ENCODE measurements around the gene COX17. TPM values are rescaled to one million over a fixed set of nuclear protein-coding genes. Genes with fewer than 3 reads are reported as not detected.
"Not testable (repeated sequence)": the region's sequence is repeated elsewhere in the genome, so short reads cannot be mapped to it uniquely, and the experiment has no call there.

The COX17 gene
- total and polyA plus RNA-seq, 2 donors, result 85.3 to 171 TPM

DNA sequence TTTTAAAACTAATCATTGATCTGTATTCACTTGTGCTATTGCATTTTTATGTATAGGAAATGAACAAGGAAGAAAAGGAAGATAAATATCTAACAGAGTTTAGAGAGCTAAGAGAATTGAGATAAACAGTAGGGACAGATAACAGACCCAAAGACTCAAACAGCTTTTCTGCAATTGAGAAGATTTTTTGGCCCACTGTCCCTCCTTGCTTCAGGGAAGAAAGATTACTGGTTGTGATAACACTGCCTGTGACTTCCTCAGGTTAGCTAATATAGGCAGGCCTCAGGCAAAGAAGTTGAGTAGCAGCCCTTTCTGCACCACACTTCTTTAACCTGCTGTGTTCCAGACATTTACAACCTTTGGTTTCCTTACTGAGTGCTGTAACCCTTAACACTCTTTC lies 2.7 kb upstream of the COX17 start:
- Histone ChIP-seq H3K27me3 (ENCODE audit: control insufficient read depth in 2 of 2, insufficient read depth in 1 of 2, low read length in 1 of 2) (no peaks in the 10 kb centered on the region), H3K4me3 (ENCODE audit: low read length in 2 of 2) (no peak overlapping the region), H3K36me3 (ENCODE audit: control insufficient read depth in 2 of 2, insufficient read depth in 2 of 2, low read length in 1 of 2) (no peaks in the 10 kb centered on the region), H3K27ac (ENCODE audit: low read depth in 1 of 2, low read length in 1 of 2) (no peak overlapping the region), H3K9me3 (ENCODE audit: control insufficient read depth in 2 of 2, insufficient read depth in 1 of 2, low read length in 1 of 2) (no peaks in the 10 kb centered on the region), H3K4me1 (ENCODE audit: control insufficient read depth in 2 of 2, insufficient read depth in 2 of 2, low read length in 2 of 2) (peaks cover 7 to 11% of the 10 kb centered on the region in 2 donors)
- DNase-seq (ENCODE audit: low read depth in 6 of 9, low spot score in 9 of 9), result no peak

DNA sequence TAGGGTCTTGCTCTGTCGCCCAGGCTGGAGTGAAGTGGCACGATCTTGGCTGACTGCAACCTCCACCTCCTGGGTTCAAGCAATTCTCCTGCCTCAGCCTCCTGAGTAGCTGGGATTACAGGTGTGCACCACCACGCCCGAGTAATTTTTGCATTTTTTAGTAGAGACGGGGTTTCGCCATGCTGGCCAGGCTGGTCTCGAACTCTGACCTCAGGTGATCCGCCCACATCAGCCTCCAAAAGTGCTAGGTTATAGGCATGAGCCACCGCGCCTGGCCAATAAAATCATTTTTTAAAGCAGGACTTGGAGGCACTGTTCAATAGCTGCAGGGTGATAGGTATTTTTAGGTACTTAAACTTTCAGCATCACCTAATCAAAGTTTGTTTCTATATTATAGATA lies 1.0 kb upstream of the COX17 start:
- not testable (repeated sequence) for H3K9me3 ChIP-seq (ENCODE audit: control insufficient read depth in 2 of 2, insufficient read depth in 1 of 2, low read length in 1 of 2); H3K4me3 ChIP-seq (ENCODE audit: low read length in 2 of 2); H3K27me3 ChIP-seq (ENCODE audit: control insufficient read depth in 2 of 2, insufficient read depth in 1 of 2, low read length in 1 of 2); H3K27ac ChIP-seq (ENCODE audit: low read depth in 1 of 2, low read length in 1 of 2); DNase-seq (ENCODE audit: low read depth in 6 of 9, low spot score in 9 of 9)
- Histone ChIP-seq H3K4me1 (ENCODE audit: control insufficient read depth in 2 of 2, insufficient read depth in 2 of 2, low read length in 2 of 2) (peaks cover 7 to 11% of the 10 kb centered on the region in 2 donors), H3K36me3 (ENCODE audit: control insufficient read depth in 2 of 2, insufficient read depth in 2 of 2, low read length in 1 of 2) (peaks cover 16% of the 10 kb centered on the region in 2 donors)
- WGBS, result 99% methylated on average over 10 of the region's 10 CpGs

DNA sequence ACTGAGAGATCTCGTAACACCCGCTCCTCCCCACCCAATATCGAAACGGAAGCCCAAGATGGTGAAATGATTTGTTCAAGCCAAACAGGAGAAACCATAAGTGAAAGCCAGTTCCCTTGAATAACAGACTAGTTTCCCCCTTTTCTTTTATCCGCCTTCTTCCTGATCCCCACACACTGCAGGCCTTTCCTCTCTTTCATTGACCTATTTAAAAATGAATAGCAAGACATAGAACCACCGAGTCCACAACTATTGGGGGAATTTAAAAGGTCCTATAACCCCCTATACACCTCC lies 382 bp upstream of the COX17 start:
- peak overlapping the region; percentile 88 to 89 for H3K27ac ChIP-seq (ENCODE audit: low read depth in 1 of 2, low read length in 1 of 2)
- peaks cover 19 to 22% of the 10 kb centered on the region in 2 donors for H3K36me3 ChIP-seq (ENCODE audit: control insufficient read depth in 2 of 2, insufficient read depth in 2 of 2, low read length in 1 of 2)
- peaks cover 7 to 11% of the 10 kb centered on the region in 2 donors for H3K4me1 ChIP-seq (ENCODE audit: control insufficient read depth in 2 of 2, insufficient read depth in 2 of 2, low read length in 2 of 2)
- H3K27me3 ChIP-seq (ENCODE audit: control insufficient read depth in 2 of 2, insufficient read depth in 1 of 2, low read length in 1 of 2), result no peaks in the 10 kb centered on the region
- H3K9me3 ChIP-seq (ENCODE audit: control insufficient read depth in 2 of 2, insufficient read depth in 1 of 2, low read length in 1 of 2), result no peaks in the 10 kb centered on the region
- 8% methylated on average over 6 of the region's 6 CpGs for WGBS
- H3K4me3 ChIP-seq (ENCODE audit: low read length in 2 of 2), result peak overlapping the region; percentile 78 to 88
- DNase-seq (ENCODE audit: low read depth in 6 of 9, low spot score in 9 of 9), result peak in 1 of 9 donors; percentile 19

DNA sequence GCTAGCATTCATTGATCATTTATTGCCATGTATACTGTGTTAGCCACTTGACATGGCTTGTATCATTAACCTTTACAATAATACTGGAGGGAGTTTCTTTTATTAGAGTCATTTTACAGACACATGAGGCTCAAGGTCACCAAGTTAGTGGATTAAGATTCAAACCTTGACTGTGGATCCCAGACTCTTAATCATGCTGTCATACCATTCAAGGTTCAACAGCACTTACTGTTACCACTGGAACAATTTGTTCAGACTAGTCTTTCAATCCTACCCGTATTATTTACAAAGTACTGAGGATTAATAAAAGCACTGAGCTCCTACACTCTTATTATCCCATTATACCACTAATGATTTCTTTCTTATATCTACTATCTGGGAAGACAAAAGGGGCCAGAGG lies 1.2 kb downstream of the COX17 start:
- peak overlapping the region; percentile 78 to 88 for H3K4me3 ChIP-seq (ENCODE audit: low read length in 2 of 2)
- peaks cover 19 to 30% of the 10 kb centered on the region in 2 donors for H3K36me3 ChIP-seq (ENCODE audit: control insufficient read depth in 2 of 2, insufficient read depth in 2 of 2, low read length in 1 of 2)
- DNase-seq (ENCODE audit: low read depth in 6 of 9, low spot score in 9 of 9), result no peak
- H3K27ac ChIP-seq (ENCODE audit: low read depth in 1 of 2, low read length in 1 of 2), result no peak overlapping the region
- peaks cover 7 to 11% of the 10 kb centered on the region in 2 donors for H3K4me1 ChIP-seq (ENCODE audit: control insufficient read depth in 2 of 2, insufficient read depth in 2 of 2, low read length in 2 of 2)
- no peaks in the 10 kb centered on the region for H3K9me3 ChIP-seq (ENCODE audit: control insufficient read depth in 2 of 2, insufficient read depth in 1 of 2, low read length in 1 of 2)
- H3K27me3 ChIP-seq (ENCODE audit: control insufficient read depth in 2 of 2, insufficient read depth in 1 of 2, low read length in 1 of 2), result no peaks in the 10 kb centered on the region
- 97% methylated on average over 1 of the region's 1 CpG for WGBS

DNA sequence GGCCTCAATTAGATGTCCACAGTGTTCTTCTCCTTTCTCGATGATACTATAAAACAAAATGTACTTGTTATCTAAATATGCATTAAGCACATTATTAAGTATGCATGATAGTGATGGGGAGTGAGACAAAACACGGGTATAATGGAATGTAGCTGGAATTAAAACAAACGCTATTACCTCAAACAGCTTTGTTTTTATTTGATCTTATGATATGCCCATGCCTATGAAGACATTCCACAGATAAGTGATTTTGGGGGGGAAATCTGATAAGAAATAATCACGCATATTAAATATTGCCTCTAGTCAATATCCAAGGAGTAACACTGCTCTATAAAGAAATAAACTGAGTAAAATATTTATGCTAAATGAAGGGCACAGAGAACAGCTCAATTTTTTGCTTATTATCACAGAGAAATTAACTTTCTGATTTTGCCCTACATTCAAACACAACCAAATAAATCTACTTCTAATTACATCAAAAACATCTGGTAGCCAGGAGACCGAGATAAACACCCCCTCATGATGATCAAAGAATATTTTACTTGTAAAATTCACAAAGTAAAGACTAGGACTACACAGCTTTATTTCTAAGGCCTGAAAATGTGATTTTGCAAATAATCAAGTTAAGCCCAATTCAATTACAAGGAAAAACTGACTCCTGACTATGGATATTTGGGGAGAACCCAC lies 1.9 kb downstream of the COX17 start:
- no peaks in the 10 kb centered on the region for H3K27me3 ChIP-seq (ENCODE audit: control insufficient read depth in 2 of 2, insufficient read depth in 1 of 2, low read length in 1 of 2)
- 88% methylated on average over 5 of the region's 5 CpGs for WGBS
- no peak overlapping the region for H3K27ac ChIP-seq (ENCODE audit: low read depth in 1 of 2, low read length in 1 of 2)
- no peak overlapping the region for H3K4me3 ChIP-seq (ENCODE audit: low read length in 2 of 2)
- peaks cover 7 to 11% of the 10 kb centered on the region in 2 donors for H3K4me1 ChIP-seq (ENCODE audit: control insufficient read depth in 2 of 2, insufficient read depth in 2 of 2, low read length in 2 of 2)
- DNase-seq (ENCODE audit: low read depth in 6 of 9, low spot score in 9 of 9), result no peak
- H3K9me3 ChIP-seq (ENCODE audit: control insufficient read depth in 2 of 2, insufficient read depth in 1 of 2, low read length in 1 of 2), result no peaks in the 10 kb centered on the region
- H3K36me3 ChIP-seq (ENCODE audit: control insufficient read depth in 2 of 2, insufficient read depth in 2 of 2, low read length in 1 of 2), result peaks cover 19 to 34% of the 10 kb centered on the region in 2 donors

DNA sequence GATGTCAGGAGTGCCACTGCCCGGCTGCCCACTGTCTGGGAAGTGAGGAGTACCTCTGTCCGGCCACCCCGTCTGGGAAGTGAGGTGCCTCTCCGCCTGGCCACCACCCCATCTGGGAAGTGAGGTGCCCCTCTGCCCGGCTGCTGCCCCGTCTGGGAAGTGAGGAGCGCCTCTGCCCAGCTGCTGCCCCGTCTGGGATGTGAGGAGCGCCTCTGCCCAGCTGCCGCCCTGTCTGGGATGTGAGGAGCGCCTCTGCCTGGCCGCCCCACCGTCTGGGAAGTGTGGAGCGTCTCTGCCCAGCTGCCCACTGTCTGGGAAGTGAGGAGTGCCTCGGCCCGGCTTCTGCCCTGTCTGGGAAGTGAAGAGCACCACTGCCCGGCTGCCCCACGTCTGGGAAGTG lies 3.3 kb downstream of the COX17 start:
- Histone ChIP-seq H3K4me1 (ENCODE audit: control insufficient read depth in 2 of 2, insufficient read depth in 2 of 2, low read length in 2 of 2) (peaks cover 7 to 11% of the 10 kb centered on the region in 2 donors), H3K36me3 (ENCODE audit: control insufficient read depth in 2 of 2, insufficient read depth in 2 of 2, low read length in 1 of 2) (peaks cover 19 to 41% of the 10 kb centered on the region in 2 donors)

DNA sequence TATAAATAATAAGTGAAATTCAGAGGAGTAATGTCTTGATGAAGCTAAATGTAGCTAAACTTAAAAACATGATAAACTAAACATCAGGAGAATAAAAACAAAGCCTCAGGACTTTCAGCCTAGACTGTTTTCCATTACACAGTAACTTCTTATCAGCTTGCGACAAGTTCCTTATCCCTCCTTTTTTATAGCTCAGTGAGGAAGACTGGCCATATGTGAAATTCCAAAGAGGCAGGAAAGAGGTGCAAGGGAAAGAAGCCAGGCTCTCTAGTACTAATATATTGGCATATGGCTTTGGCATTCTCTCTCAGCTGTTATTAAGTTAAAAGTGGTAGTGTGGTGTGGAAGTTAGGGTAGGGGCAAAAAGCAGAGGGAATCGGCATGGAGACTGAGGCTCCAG lies 4.4 kb downstream of the COX17 start:
- no peaks in the 10 kb centered on the region for H3K27me3 ChIP-seq (ENCODE audit: control insufficient read depth in 2 of 2, insufficient read depth in 1 of 2, low read length in 1 of 2)
- H3K36me3 ChIP-seq (ENCODE audit: control insufficient read depth in 2 of 2, insufficient read depth in 2 of 2, low read length in 1 of 2), result peaks cover 19 to 47% of the 10 kb centered on the region in 2 donors
- H3K4me1 ChIP-seq (ENCODE audit: control insufficient read depth in 2 of 2, insufficient read depth in 2 of 2, low read length in 2 of 2), result peaks cover 7 to 11% of the 10 kb centered on the region in 2 donors
- no peaks in the 10 kb centered on the region for H3K9me3 ChIP-seq (ENCODE audit: control insufficient read depth in 2 of 2, insufficient read depth in 1 of 2, low read length in 1 of 2)
- DNase-seq (ENCODE audit: low read depth in 6 of 9, low spot score in 9 of 9), result no peak
- no peak overlapping the region for H3K4me3 ChIP-seq (ENCODE audit: low read length in 2 of 2)
- no peak overlapping the region for H3K27ac ChIP-seq (ENCODE audit: low read depth in 1 of 2, low read length in 1 of 2)
- WGBS, result 98% methylated on average over 2 of the region's 2 CpGs

More for the DNA sequence above, 3.3 kb downstream of the COX17 start:
- Histone ChIP-seq H3K27ac (ENCODE audit: low read depth in 1 of 2, low read length in 1 of 2) (no peak overlapping the region), H3K9me3 (ENCODE audit: control insufficient read depth in 2 of 2, insufficient read depth in 1 of 2, low read length in 1 of 2) (no peaks in the 10 kb centered on the region), H3K4me3 (ENCODE audit: low read length in 2 of 2) (no peak overlapping the region), H3K27me3 (ENCODE audit: control insufficient read depth in 2 of 2, insufficient read depth in 1 of 2, low read length in 1 of 2) (no peaks in the 10 kb centered on the region)
- 89% methylated on average over 18 of the region's 18 CpGs for WGBS
- DNase-seq (ENCODE audit: low read depth in 6 of 9, low spot score in 9 of 9), result no peak

DNA sequence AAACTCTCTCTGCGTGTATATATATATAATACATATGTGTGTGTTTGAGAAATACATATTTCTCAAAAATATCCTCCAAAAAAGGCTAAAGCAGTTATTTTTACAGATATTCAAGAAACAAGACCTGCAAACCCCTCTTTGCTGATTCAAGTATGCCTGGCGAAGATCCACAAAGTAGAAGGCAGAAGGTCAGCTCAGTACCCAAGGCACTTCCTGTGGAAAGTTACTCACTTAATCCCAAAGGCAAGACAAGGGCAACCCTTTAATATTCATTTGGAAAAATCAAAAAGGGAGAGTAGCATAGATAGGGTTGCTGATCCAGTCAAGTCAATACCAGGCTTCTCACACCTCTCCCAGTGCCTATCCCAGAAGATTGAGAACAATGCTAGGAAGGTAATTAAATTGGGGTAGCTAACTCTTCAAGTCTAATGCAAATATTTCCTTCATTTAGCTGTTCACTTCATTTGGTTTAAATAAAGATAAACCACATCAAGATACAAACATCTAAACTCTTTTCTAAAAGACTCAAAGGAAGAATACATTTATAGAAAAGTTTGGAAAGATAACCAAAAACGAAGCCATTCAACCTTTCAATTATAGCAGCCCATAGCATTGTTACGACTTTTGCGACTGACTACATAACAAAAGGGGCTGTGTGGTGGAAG lies 7.2 kb downstream of the COX17 start:
- Histone ChIP-seq H3K36me3 (ENCODE audit: control insufficient read depth in 2 of 2, insufficient read depth in 2 of 2, low read length in 1 of 2) (peaks cover 19 to 50% of the 10 kb centered on the region in 2 donors), H3K4me3 (ENCODE audit: low read length in 2 of 2) (no peak overlapping the region), H3K27me3 (ENCODE audit: control insufficient read depth in 2 of 2, insufficient read depth in 1 of 2, low read length in 1 of 2) (no peaks in the 10 kb centered on the region), H3K9me3 (ENCODE audit: control insufficient read depth in 2 of 2, insufficient read depth in 1 of 2, low read length in 1 of 2) (no peaks in the 10 kb centered on the region), H3K27ac (ENCODE audit: low read depth in 1 of 2, low read length in 1 of 2) (no peak overlapping the region), H3K4me1 (ENCODE audit: control insufficient read depth in 2 of 2, insufficient read depth in 2 of 2, low read length in 2 of 2) (no peaks in the 10 kb centered on the region)
- no peak for DNase-seq (ENCODE audit: low read depth in 6 of 9, low spot score in 9 of 9)
- WGBS, result 99% methylated on average over 5 of the region's 5 CpGs

DNA sequence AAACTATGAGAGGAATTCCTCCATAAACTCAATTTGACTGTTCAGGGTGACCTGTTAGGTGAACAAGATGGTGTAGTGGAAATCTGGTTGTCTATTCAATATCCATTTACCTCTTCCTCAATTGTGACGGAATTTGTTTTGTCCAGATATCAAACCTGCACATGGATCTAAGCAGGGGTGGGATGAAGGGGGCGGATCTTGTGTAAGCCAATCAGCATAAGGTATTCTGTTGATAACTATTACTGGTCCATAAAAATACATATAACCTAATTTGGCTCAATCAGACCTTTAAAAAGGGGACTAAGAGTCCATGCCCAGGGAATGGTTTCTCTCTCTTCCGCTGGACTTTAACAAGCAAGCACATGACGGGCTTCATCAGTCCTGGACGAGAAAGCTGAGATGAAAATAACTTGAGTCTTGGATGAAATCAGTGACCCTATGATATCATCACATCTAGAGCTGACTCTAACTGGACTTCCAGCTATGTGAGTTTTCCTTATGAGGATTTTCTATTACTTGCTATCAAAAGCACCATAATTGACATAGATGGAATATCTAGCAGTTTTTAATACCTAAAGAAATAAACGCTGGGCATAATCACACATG lies 11.1 kb downstream of the COX17 start:
- no peak for DNase-seq (ENCODE audit: low read depth in 6 of 9, low spot score in 9 of 9)
- H3K27me3 ChIP-seq (ENCODE audit: control insufficient read depth in 2 of 2, insufficient read depth in 1 of 2, low read length in 1 of 2), result no peaks in the 10 kb centered on the region
- 93% methylated on average over 6 of the region's 6 CpGs for WGBS
- no peaks in the 10 kb centered on the region for H3K9me3 ChIP-seq (ENCODE audit: control insufficient read depth in 2 of 2, insufficient read depth in 1 of 2, low read length in 1 of 2)
- peaks cover 0 to 21% of the 10 kb centered on the region in 2 donors for H3K36me3 ChIP-seq (ENCODE audit: control insufficient read depth in 2 of 2, insufficient read depth in 2 of 2, low read length in 1 of 2)
- H3K27ac ChIP-seq (ENCODE audit: low read depth in 1 of 2, low read length in 1 of 2), result no peak overlapping the region
- no peak overlapping the region for H3K4me3 ChIP-seq (ENCODE audit: low read length in 2 of 2)
- H3K4me1 ChIP-seq (ENCODE audit: control insufficient read depth in 2 of 2, insufficient read depth in 2 of 2, low read length in 2 of 2), result no peaks in the 10 kb centered on the region

Data from thymus (tissue), 11 donors.